ENCODE results near the gene RUSC2.

Gene RUSC2, protein sequence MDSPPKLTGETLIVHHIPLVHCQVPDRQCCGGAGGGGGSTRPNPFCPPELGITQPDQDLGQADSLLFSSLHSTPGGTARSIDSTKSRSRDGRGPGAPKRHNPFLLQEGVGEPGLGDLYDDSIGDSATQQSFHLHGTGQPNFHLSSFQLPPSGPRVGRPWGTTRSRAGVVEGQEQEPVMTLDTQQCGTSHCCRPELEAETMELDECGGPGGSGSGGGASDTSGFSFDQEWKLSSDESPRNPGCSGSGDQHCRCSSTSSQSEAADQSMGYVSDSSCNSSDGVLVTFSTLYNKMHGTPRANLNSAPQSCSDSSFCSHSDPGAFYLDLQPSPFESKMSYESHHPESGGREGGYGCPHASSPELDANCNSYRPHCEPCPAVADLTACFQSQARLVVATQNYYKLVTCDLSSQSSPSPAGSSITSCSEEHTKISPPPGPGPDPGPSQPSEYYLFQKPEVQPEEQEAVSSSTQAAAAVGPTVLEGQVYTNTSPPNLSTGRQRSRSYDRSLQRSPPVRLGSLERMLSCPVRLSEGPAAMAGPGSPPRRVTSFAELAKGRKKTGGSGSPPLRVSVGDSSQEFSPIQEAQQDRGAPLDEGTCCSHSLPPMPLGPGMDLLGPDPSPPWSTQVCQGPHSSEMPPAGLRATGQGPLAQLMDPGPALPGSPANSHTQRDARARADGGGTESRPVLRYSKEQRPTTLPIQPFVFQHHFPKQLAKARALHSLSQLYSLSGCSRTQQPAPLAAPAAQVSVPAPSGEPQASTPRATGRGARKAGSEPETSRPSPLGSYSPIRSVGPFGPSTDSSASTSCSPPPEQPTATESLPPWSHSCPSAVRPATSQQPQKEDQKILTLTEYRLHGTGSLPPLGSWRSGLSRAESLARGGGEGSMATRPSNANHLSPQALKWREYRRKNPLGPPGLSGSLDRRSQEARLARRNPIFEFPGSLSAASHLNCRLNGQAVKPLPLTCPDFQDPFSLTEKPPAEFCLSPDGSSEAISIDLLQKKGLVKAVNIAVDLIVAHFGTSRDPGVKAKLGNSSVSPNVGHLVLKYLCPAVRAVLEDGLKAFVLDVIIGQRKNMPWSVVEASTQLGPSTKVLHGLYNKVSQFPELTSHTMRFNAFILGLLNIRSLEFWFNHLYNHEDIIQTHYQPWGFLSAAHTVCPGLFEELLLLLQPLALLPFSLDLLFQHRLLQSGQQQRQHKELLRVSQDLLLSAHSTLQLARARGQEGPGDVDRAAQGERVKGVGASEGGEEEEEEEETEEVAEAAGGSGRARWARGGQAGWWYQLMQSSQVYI (N-terminal part only)

GRCh38 chr9:35489313-35490154 is at the start of gene RUSC2:
TSS of gene RUSC2 (plus strand) at chr9:35490111. CDS start at chr9:35546522, 56,411 bp downstream.
- FAIRE-seq (no peak), DNase-seq (ENCODE audit: low spot score) (peak; percentile 85)

DNA sequence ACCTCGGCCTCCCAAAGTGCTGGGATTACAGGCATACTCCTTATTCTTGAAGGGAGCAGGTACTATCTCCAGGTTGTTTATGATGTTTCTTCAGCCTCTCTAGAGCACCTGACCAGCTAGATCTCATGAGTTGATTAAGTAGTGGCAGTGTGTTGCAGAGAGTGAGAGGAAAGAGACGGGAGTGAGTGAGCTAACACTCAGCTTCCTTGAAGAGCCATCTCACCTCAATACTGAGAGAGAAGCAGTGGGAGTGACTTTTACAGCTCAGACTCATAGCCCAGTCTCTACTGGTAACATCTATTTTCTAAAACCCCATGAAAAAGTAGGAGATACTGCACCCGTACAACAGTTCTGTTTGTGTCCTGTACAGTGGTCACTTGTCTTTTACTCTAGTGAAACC is 43.9 kb upstream of the RUSC2 start:
- DNase-seq (ENCODE audit: low spot score), result no peak
- FAIRE-seq, result no peak

GRCh38 chr9:35448496-35448895 is 41.4 kb upstream of the RUSC2 start:
- DNase-seq (ENCODE audit: low spot score) (no peak), FAIRE-seq (no peak)

- FAIRE-seq (no peak), DNase-seq (ENCODE audit: low spot score) (no peak)
These were observed 37.4 kb upstream of the RUSC2 start for GRCh38 chr9:35452481-35452880.

DNA sequence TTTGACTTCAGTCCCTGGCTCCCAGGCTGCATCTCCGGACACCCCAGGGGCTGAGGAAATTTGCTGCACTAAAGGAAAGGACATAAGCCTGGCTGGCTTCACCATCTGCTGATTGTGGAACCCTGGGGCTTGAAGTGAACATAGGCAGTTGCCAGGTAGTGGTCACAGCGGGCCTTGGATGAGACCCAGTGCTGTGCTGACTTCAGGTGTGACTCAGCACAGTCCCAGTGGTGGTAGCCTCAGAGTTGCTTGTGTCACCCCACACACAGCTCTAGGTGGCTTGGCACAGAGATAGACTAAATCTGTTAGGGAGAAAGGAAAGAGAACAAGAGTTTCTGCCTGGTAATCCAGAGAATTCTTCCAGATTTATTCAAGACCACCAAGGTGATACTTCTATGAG is 36.1 kb upstream of the RUSC2 start:
- FAIRE-seq, result no peak
- no peak for DNase-seq (ENCODE audit: low spot score)

- FAIRE-seq, result no peak
- DNase-seq (ENCODE audit: low spot score), result no peak
These were observed 25.5 kb upstream of the RUSC2 start for GRCh38 chr9:35464141-35465025.

DNA sequence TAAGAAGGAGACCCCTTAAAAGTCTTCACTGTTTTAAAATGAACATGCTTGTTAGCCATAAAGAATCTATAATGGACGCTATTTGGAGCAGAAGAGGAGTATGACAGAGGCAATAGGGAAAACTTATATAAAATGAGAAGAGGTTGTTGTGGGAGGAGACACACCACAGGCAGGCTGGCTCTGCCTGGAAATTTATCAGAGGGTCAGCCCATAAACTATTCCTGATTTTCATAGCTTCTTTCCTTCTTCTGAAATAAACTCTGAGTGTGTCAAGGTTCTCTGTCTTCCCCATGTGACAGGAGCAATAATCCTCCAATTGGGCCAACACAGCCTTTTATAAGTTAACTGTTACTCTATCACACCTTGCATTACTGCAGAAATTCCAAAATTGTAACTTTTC is 19.6 kb upstream of the RUSC2 start:
- DNase-seq (ENCODE audit: low spot score) (no peak), FAIRE-seq (no peak)

DNA sequence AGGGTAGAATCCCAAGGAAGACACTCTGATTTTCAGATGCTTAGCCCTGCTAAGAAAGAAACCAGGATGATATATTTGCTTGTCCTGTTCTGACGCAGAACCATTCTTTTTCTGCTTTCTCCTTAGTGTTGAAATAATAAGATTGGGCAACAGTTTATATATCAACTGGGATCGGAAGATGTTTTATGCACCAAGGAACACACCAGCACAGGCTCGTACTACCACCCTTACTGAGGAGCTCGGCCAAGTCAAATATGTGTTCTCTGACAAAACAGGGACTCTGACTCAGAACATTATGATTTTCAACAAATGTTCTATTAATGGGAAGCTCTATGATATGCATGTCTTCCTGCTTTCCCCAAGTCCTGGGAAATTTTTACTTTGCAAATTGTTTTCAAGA is 19.0 kb upstream of the RUSC2 start:
- FAIRE-seq, result no peak
- DNase-seq (ENCODE audit: low spot score), result no peak

DNA sequence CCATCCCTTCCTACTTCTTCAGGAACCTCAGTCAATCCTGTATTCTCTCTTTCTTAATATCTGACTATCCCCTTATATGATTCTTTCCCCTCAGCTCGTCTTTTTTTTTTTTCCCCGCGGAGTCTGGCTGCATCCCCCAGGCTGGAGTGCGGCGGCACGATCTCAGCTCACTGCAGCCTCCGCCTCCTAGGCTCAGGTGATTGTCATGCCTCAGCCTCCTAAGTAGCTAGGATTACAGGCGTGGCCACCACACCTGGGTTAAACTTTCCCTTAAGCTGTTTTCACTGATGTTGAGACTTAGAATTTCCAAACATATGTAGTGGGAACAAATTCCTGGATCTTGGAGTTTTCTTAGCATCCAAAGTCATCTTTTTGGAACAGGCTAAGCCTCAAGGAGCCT is 13.3 kb upstream of the RUSC2 start:
- no peak for FAIRE-seq
- DNase-seq (ENCODE audit: low spot score), result no peak

DNA sequence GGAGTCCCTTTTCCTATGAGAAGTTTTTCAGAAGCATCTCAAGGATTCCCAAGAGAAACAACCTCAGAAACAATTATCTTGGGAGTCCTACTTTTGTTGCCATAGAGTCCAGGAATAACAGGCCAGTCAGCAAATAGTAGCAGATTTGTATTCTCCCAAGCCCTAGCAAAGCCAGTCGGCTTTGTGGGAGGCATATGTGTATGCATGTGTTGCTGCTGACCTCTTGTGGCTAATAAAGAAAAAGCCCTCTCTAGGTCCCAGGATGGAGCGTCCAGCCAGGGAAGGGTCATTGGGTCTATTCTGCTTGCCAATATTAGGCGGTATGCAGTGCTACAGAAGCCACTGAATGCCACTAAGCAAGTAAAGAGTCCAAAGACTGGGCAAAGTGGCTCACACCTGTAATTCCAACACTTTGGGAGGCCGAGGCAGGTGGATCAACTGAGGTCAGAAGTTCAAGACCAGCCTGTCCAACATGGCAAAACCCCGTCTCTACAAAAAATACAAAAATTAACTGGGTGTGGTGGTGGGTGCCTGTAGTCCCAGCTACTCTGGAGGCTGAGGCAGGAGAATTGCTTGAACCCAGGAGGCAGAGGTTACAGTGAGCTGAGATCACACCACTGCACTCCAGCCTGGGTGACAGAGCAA is 12.6 kb upstream of the RUSC2 start:
- DNase-seq (ENCODE audit: low spot score), result peak; percentile 78

DNA sequence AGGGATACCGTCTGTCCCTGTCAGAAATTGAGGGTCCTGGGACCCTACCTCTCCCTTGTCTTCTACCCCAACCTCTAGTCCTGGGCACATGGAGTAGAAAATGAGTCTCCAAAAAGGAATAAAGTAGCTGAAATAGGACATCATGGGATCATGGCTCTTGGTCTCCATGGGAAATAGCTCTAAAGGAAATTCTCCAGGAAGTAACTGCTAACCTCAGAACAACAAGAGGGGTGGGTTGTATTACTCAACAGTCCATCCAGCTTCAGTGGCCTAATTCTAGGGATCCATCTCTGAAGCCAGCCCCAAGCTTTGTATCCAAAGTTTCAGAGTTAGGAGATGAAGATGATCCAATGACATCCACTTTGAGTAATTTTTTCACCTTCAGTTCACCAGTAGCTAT is 11.0 kb upstream of the RUSC2 start:
- FAIRE-seq (no peak), DNase-seq (ENCODE audit: low spot score) (no peak)

More for the DNA sequence above, 12.6 kb upstream of the RUSC2 start:
- peak; percentile 55 for FAIRE-seq

- DNase-seq (ENCODE audit: low spot score), result peak; percentile 67
- FAIRE-seq, result peak; percentile 30
These were observed 8.4 kb upstream of the RUSC2 start for GRCh38 chr9:35481347-35481975.

DNA sequence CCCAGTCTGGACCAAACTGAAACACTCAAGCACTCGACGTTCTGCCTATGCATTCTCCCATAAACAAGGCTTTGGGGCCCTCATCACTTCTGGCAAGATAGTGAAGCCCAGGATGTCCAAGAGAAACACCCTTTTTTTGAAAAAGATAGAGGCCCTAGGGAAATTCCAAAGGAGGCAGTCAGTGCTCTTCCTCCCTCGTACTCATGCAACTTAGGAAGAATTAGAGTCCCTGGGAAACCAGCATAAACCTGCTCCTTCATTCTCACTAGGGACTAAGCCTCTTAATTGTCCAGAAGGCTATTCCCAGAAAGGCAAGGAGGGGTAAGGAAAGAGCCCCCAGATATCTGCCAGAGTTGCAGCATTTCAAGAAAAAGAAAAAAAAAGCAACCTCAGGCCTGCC is 7.8 kb upstream of the RUSC2 start:
- FAIRE-seq (no peak), DNase-seq (ENCODE audit: low spot score) (no peak)

DNA sequence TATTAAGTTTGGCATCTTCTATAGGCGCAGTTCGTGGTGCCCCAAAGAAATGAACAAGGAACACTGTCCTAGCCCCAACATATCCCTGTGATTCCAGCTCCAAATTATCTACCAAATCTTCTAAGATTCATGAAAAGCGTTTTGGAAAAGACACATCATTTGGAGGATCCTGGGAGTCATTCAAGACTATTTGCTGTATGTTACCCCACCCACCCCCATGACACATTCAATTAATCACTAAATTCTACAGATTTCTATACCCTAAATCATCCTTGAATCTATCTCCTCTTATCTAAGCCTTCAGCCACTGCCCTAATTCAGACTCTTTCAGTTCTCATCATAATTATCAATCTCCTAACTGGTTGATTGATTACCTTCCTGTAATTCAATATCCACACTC is 5.5 kb upstream of the RUSC2 start:
- FAIRE-seq (no peak), DNase-seq (ENCODE audit: low spot score) (no peak)

DNA sequence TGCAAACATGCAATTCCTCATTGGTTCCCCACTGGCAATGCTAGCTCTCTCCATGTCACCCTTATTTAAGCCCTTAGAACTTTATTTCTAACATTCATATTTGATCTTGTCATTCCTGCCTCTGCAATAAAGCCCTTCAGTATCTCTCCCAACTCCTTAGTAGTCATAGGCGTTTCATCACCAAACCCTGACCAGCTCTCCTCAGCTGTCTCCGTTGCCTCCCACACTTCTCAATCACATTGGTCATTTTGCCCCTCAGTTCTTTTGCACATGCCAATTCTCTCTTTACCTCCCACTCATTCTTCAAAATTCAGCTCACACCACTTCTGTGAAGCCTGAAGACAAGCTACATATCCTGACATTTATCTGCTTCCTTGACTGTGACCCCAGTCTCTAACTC is 2.8 kb upstream of the RUSC2 start:
- no peak for DNase-seq (ENCODE audit: low spot score)
- no peak for FAIRE-seq

DNA sequence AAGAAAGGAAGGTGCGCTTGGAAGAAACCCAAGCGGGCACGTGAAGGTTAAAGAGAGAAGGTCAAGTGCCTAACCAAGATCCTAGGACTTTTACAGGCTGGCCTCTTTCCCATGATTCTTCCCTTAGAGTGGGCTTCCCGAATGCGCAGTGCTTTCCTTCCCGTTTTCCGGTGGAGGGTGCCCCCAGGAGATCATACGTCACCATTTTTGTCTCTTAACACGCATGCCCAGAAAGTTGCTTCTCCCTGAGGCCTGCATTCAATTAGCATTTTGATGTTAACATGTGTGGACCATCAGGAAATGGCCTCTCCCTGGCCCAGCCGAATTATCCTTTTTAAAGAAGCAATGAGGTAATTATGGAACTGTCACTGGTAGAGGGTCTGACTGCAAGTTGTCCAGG is 1.9 kb upstream of the RUSC2 start:
- no peak for FAIRE-seq
- DNase-seq (ENCODE audit: low spot score), result no peak

- FAIRE-seq (no peak), DNase-seq (ENCODE audit: low spot score) (no peak)
These were observed 1.2 kb upstream of the RUSC2 start for GRCh38 chr9:35488566-35489312.
